Jurkat, Clone E6-1 (cell line): ENCODE measurements around the gene COPA.

ENCODE experiments used
- DNase-seq: peaks from one replicate; pipeline ENCODE4 v3.0.0-alpha.2; 2011; ENCODE audit warnings: low read depth, low spot score
- H3K4me3 ChIP-seq: 2 replicates; pipeline ENCODE4 v1.5.1; 2011; ENCODE audit warnings: mild to moderate bottlenecking, low read length, control low read depth, moderate library complexity

The COPA gene

DNA sequence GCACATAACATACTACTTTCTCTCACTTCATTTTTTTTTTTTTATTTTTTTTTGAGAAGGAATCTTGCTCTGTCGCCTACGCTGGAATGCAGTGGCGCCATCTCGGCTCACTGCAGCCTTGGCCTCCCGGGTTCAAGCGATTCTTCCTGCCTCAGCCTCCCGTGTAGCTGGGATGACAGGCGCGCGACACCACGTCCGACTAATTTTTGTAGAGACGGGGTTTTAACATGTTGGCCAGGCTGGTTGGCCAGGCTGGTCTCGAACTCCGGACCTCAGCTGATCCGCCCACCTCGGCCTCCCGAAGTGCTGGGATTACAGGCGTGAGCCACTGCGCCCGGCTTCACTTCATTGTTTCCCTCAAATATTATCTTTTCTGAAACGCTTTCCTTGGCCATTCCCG lies 57.5 kb downstream of the COPA start:
- no peak for DNase-seq
- H3K4me3 ChIP-seq, result peak overlapping the region; percentile 96

DNA sequence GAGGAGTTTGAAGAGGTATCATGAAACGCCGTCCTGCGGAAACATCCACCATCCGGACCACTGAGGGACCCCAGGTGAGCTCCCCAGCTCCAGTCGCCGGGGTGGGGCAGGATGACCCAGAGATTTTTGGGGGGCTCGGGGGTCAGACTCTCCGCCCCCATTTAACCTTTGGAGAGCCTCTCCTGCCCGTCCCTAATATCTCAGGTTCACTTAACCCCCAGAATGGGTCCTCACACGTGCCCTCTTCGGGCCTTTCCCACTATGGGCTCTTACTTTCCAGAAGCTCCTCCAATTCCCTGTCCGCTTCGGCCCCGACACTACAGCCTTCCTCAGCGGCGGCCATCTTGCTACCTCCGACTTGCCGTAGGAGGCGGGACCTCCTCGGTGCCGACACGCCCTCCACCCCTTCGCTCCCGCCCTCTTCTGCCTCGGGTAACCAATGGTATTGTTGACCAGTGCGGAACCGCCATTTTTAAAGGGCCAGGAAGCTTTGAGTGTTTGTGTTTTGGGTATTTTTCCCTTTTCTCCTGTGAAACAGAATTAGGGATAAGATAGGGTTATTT lies 58.2 kb downstream of the COPA start, which contains the start of gene PEX19:
PEX19 (minus strand) TSS at position 352 of the 563 bp plus-strand sequence; CDS start at position 343, 9 bp downstream.
- H3K4me3 ChIP-seq, result peak within 1 kb of the TSS; percentile 96
- DNase-seq, result peak; percentile 89

- peak overlapping the region; percentile 96 for H3K4me3 ChIP-seq
- DNase-seq, result peak; percentile 12
These were observed 58.7 kb downstream of the COPA start for GRCh38 chr1:160284220-160284781.

GRCh38 chr1:160282807-160283206 lies 60.2 kb downstream of the COPA start:
- no peak overlapping the region for H3K4me3 ChIP-seq
- no peak for DNase-seq

GRCh38 chr1:160277987-160278386 lies 65.1 kb downstream of the COPA start:
- no peak for DNase-seq
- no peak overlapping the region for H3K4me3 ChIP-seq

DNA sequence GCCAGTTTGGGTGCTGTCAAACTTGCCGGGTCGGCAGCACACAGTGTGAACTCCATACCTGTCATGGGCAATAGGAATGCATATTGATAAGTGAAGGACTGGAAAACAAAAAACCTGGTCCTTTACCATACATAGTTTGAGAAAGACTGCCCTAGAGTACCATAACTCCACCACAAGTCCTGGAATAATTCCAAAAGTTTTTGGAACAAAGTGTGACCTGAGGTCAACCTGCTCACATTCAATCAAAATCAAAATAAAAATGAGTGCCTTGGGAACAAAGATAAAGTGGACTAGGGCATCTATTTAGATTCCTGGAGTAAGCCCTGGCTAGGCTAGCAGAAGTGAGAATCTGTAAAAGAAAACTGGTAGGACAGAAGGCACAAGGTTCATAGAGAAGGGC lies 65.7 kb downstream of the COPA start:
- H3K4me3 ChIP-seq, result no peak overlapping the region
- DNase-seq, result no peak

GRCh38 chr1:160271025-160271424 lies 72.0 kb downstream of the COPA start:
- H3K4me3 ChIP-seq, result no peak overlapping the region
- no peak for DNase-seq

GRCh38 chr1:160267284-160267991 lies 75.6 kb downstream of the COPA start:
- H3K4me3 ChIP-seq, result no peak overlapping the region
- no peak for DNase-seq

GRCh38 chr1:160264795-160265307 lies 78.2 kb downstream of the COPA start:
- no peak overlapping the region for H3K4me3 ChIP-seq
- DNase-seq, result no peak

- peak within 1 kb of the TSS; percentile 99 for H3K4me3 ChIP-seq
- DNase-seq, result peak; percentile 96
These were observed 80.9 kb downstream of the COPA start, which contains the start of gene DCAF8 for GRCh38 chr1:160261893-160262794. TSS of gene DCAF8 (minus strand) at chr1:160262549. CDS start at chr1:160244008, 18,541 bp downstream.

- peak; percentile 37 for DNase-seq
- H3K4me3 ChIP-seq, result peak overlapping the region; percentile 99
These were observed 81.5 kb downstream of the COPA start for GRCh38 chr1:160261556-160261892.

DNA sequence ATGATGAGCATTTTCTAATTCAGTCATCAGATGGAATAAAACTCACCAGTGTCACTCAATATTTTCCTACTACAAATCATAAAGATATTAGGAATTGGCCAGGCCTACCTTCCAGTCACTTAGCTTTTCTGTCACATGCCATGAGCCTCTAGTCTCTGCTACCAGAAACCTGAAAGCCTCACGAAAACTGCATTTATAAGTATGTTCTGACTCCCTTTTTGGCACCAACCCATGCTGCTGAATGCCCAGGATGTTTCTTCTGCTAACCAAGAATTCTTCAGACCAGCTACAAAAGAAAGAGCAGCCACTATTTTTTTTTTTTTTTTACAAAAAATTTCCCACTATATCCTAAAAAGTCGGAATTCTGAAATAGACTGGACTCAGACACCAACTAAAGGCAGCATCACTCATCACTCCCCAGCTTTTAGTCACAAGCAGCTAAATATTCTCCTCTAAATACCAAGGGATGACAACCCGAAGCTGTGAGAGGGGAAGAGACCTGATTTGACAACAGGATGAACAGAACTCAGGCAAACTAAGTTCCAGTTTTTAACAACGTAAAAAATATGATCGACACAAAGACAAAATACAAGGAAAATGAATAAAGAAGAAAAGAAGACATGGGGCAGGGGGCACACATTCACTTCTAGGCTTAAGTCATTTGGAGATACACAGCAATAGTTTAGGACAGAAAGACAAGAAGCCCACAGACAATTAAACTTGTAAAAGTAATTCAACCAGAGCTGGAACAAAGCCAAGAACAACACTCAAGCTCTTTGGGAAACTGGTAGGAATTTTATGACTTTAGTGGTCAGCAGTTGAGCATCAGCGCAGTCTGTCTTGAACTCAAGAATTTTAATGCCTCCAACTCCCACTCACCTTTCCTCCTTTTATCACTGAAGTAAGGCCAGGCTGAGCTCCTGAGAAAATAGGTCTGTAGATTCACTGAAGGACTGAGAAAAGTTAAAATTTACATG lies 82.4 kb downstream of the COPA start:
- H3K4me3 ChIP-seq, result peak overlapping the region; percentile 99
- DNase-seq, result no peak

GRCh38 chr1:160258177-160258798 lies 84.8 kb downstream of the COPA start:
- no peak overlapping the region for H3K4me3 ChIP-seq
- no peak for DNase-seq

- H3K4me3 ChIP-seq, result no peak overlapping the region
- no peak for DNase-seq
These were observed 85.5 kb downstream of the COPA start for GRCh38 chr1:160257411-160258015.

DNA sequence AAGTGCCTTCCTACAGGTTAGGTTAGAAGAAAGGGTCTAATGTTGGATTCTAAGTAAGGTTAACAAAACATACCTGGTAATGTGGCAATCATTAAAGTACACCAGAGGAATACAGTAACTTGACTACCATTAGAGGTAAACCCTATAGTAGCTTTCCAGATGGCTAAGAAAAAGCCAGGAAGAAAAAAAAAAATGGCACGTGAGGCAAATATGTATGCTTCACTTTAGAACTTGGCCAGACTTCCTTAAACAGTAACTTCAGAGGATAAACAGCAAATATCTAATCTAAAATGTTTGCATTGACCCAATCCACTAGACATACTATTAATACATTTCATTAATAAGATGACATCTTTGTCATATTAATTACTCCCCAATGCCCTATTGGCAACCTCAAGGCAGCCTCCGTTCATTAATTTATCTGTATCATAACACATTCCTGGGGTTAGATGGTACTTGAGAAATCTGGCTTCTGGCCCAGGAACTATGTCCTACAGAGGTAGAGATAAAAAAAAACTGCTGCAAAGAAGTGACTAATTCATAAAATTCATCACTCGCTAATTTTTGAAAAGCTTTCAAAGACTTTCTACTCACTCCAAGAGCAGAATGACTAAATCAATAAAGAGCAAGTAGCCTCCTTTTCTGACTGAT lies 86.5 kb downstream of the COPA start:
- DNase-seq, result no peak

DNA sequence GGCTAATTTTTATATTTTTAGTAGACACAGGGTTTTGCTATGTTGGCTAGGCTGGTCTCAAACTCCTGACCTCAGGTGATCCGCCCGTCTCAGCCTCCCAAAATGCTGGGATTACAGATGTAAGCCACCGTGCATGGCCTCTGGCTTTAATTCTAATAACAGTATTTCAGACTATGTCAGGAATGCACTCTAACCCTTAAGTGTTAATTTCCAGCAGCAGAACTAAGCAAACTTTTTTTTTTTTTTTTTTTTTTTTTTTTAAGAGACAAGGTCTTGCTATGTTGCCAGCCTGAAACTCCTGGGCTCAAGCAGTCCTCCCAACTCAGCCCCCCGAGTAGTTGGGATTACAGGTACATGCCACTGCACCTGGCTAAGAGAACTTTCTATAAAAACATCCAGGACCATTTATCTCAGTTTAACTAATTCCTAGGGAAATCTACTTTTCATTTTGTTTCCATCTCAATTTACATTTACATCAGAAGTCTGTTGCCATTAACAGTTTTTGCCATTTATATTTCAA lies 87.2 kb downstream of the COPA start:
- DNase-seq, result no peak
- no peak overlapping the region for H3K4me3 ChIP-seq

More for the DNA sequence above, 86.5 kb downstream of the COPA start:
- no peak overlapping the region for H3K4me3 ChIP-seq
